SJSA1 (cell line): ENCODE measurements around the gene SNX22. TPM values are rescaled to one million over a fixed set of nuclear protein-coding genes. Genes with fewer than 3 reads are reported as not detected.

Experiments used
- DNase-seq, 2 experiments: peaks; one replicate each; pipeline ENCODE4 v3.0.0-alpha.2; 2015 to 2020; ENCODE audit warnings: low spot score in 2 of 2, low read depth in 1 of 2
- H3K27ac ChIP-seq: fragments of 250-450 bp; sonication (Bioruptor Pico); 2 replicates; pipeline ENCODE4 v1.5.1; 2020; ENCODE audit warnings: mild to moderate bottlenecking, moderate library complexity
- H3K27me3 ChIP-seq: fragments of 250-450 bp; sonication (Bioruptor Pico); replicated peaks from 2 replicates; pipeline ENCODE4 v1.5.1; 2020; ENCODE audit warnings: mild to moderate bottlenecking, moderate library complexity
- H3K36me3 ChIP-seq: fragments of 250-450 bp; sonication (Bioruptor Pico); 2 replicates; pipeline ENCODE4 v1.5.1; 2020; ENCODE audit warnings: mild to moderate bottlenecking
- H3K4me1 ChIP-seq: fragments of 250-450 bp; sonication (Bioruptor Pico); replicated peaks from 2 replicates; pipeline ENCODE4 v1.6.1; 2021; ENCODE audit warnings: mild to moderate bottlenecking
- H3K4me3 ChIP-seq: fragments of 250-450 bp; sonication (Bioruptor Pico); 2 replicates; pipeline ENCODE4 v1.5.1; 2020; ENCODE audit warnings: mild to moderate bottlenecking
- H3K9me3 ChIP-seq: fragments of 250-450 bp; sonication (Bioruptor Pico); replicated peaks from 2 replicates; pipeline ENCODE4 v1.5.1; 2020; ENCODE audit warnings: mild to moderate bottlenecking
- total RNA-seq: library from RNA; depleted of rRNA; stranded (reverse); fragments of >200 nt; shearing (Covaris generic); gene quantifications from 2 replicates; pipeline ENCODE4 v1.2.3, GENCODE V29; 2014; rRNA removed

The SNX22 gene
- total RNA-seq, 1 experiment from 2014 or later = 0.05 TPM

- Histone ChIP-seq H3K4me3 (no peak overlapping the region), H3K27ac (no peak overlapping the region), H3K9me3 (no peaks in the 10 kb centered on the region; the same call in 1 of the 2 replicates), H3K4me1 (no peaks in the 10 kb centered on the region), H3K27me3 (no peaks in the 10 kb centered on the region), H3K36me3 (peaks cover 17% of the 10 kb centered on the region)
- no peak for DNase-seq
Observed at GRCh38 chr15:64185146-64185911, 33.8 kb downstream of the SNX22 start.

- Histone ChIP-seq H3K27me3 (no peaks in the 10 kb centered on the region), H3K4me3 (no peak overlapping the region), H3K27ac (no peak overlapping the region), H3K36me3 (peaks cover 17% of the 10 kb centered on the region), H3K9me3 (no peaks in the 10 kb centered on the region; the same call in 1 of the 2 replicates), H3K4me1 (no peaks in the 10 kb centered on the region)
- no peak for DNase-seq
Observed at GRCh38 chr15:64187396-64188191, 36.1 kb downstream of the SNX22 start.

DNA sequence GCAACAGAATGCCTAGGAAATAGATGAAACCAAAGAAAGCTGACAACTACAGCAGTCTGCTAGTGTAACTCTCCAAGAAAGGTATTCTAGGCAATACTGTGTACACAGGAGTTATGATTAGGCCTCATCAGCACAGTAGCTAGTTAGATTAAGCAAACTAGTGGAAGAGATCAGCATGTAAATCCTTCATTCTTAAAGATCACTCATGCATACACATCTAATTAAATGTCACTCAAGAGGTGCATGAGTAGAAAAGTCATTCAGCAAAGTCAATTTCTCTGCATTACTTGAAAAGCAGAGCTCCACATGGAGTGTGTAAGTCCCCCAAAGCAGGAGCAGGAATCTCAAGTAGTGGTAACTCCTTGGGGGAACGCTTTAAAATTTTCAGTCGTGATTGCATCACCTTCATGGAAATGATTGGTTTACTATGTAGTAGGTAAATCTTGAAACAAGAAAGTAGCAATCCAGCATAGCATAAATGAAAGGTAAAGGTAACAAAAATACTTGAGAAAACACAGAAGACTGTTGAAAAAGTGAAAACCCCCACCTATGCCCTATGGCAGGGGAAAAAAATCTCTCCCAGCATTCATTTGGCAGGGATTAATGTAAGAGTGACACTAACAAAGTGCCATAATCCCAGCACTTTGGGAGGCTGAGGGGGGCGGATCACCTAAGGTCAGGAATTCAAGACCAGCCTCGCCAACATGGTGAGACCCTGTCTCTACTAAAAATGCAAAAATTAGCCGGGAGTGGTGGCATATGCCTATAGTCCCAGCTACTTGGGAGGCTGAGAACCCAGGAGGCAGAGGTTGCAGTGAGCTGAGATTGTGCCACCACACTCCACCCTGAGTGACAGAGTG lies 40.7 kb downstream of the SNX22 start:
- no peak overlapping the region for H3K4me3 ChIP-seq
- no peak for DNase-seq
- H3K27ac ChIP-seq = no peak overlapping the region

DNA sequence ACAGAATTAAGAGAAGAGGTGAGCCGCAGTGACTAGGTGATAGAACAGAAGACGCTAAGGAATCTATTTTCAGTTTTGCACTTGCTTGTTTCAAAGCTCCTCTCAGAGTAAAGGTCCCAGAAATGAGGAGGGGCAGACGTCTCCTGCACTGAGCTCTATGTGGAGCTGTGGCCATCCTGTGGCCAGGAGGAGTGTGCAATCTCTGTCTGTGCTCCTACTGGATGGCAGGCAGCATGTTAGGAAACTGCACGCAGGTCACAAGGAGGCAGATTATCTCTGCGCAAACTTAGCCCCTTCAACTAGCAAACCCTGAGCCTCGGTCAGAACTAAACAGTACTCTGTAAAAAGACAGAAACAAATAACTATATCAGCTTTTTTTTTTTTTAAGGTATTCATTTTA lies 42.4 kb downstream of the SNX22 start:
- Histone ChIP-seq H3K27me3 (no peaks in the 10 kb centered on the region), H3K27ac (no peak overlapping the region), H3K36me3 (peaks cover 14% of the 10 kb centered on the region), H3K4me1 (no peaks in the 10 kb centered on the region), H3K4me3 (no peak overlapping the region), H3K9me3 (no peaks in the 10 kb centered on the region; the same call in 1 of the 2 replicates)
- no peak for DNase-seq

More for the DNA sequence above, 40.7 kb downstream of the SNX22 start:
- Histone ChIP-seq H3K9me3 (no peaks in the 10 kb centered on the region; the same call in 1 of the 2 replicates), H3K36me3 (peaks cover 20% of the 10 kb centered on the region), H3K27me3 (no peaks in the 10 kb centered on the region), H3K4me1 (no peaks in the 10 kb centered on the region)

DNA sequence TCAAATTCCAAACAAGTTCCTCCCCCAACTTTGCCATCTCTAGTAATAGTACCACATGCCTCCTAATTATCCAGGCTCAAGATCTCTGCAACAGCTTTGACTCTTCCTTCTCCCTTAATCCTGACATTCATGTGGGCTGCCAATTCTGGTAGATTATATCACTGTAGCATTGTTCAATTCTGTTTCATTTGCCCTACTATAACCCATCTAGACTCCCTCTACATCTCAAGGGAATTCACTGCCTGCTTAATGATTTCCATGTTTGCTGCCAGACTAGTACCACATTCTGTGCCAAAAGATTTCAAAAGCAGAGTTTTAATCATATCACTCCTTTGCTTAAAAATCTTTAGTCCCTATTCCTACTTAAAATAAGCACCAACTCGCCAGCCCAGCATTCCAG lies 45.9 kb downstream of the SNX22 start:
- Histone ChIP-seq H3K4me1 (no peaks in the 10 kb centered on the region), H3K4me3 (no peak overlapping the region), H3K27me3 (no peaks in the 10 kb centered on the region), H3K9me3 (no peaks in the 10 kb centered on the region), H3K36me3 (peaks cover 11% of the 10 kb centered on the region), H3K27ac (no peak overlapping the region)
- DNase-seq = no peak

- H3K4me1 ChIP-seq = no peaks in the 10 kb centered on the region
- H3K27ac ChIP-seq = no peak overlapping the region
- no peak overlapping the region for H3K4me3 ChIP-seq
- H3K27me3 ChIP-seq = no peaks in the 10 kb centered on the region
- no peaks in the 10 kb centered on the region for H3K9me3 ChIP-seq
- DNase-seq = no peak
- H3K36me3 ChIP-seq = peaks cover 9% of the 10 kb centered on the region; the same call in 1 of the 2 replicates
Observed at GRCh38 chr15:64205202-64205601, 53.7 kb downstream of the SNX22 start.

Other genes with a start within 250 kb of the SNX22 start
- gene DAPK2, start 105.2 kb upstream of the SNX22 start, total RNA-seq = 0.34 and 2.2 TPM in 2 replicates
- 116 and 182 TPM in 2 replicates for gene CIAO2A, start 57.9 kb upstream of the SNX22 start, total RNA-seq
- gene SNX1, start 55.7 kb upstream of the SNX22 start, total RNA-seq = 26.3 and 39.5 TPM in 2 replicates
- gene PPIB, start 11.3 kb downstream of the SNX22 start, total RNA-seq = 504 and 670 TPM in 2 replicates
- 9.2 and 14.2 TPM in 2 replicates for gene CSNK1G1, start 204.4 kb downstream of the SNX22 start, total RNA-seq
- gene PCLAF, start 229.7 kb downstream of the SNX22 start, total RNA-seq = 116 and 125 TPM in 2 replicates
- 10.5 and 14.5 TPM in 2 replicates for gene TRIP4, start 236.1 kb downstream of the SNX22 start, total RNA-seq